Measurements from ENCODE around the gene ZDHHC1. TPM values are rescaled to one million over a fixed set of nuclear protein-coding genes. Genes with fewer than 3 reads are reported as not detected.
"Not testable (repeated sequence)": the region's sequence is repeated elsewhere in the genome, so short reads cannot be mapped to it uniquely, and the experiment has no call there.

The ZDHHC1 gene
- total RNA-seq, 4 donors from 2014 or later, result 2.5 to 11.1 (median 3.8) TPM

DNA sequence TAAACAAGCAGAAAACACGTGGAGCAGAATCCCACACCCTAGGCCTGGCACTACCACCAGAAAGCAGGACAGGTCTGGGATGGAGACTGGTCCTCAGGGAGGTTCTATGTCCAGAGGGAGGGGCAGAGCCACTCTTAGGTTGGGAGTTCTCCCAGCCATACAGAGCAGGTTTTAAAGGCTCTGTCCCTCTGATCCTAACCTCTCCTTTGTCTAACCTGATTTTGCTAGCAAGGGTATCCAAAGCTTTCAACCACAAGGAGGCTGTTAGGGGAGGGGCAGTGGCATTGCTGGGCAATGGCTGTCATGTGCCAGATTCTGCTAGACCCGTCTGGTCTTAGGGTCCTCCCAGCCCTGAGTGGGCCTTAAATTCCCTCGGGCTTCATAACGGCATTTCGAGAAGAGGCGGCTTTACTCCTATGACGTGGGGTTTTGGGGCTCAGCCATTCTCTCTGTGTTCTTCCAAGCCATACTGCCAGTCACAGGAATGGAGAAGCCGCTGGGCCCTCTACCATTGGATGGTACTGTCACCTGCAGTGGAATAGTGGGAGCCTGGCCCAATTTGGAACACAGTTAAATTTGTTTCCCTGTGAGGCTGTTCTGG is 28.7 kb downstream of the ZDHHC1 start:
- intact Hi-C loops (cut with DNase I), result no loop called here
- 71 to 76% methylated on average over 4 to 6 of the region's 8 CpGs for WGBS, 2 donors
- Histone ChIP-seq H3K4me1 (peaks cover 9 to 25% (median 17%) of the 10 kb centered on the region in 3 donors), H3K9me3 (no peaks in the 10 kb centered on the region), H3K27ac (no peak overlapping the region), H3K27me3 (no peaks in the 10 kb centered on the region), H3K4me3 (no peak overlapping the region), H3K36me3 (no peaks in the 10 kb centered on the region)
- TF ChIP-seq POLR2A (IDR thresholded peaks at IDR 0.05), result no peak
- DNase-seq, result no peak

GRCh38 chr16:67386861-67387455 is 29.3 kb downstream of the ZDHHC1 start:
- TF ChIP-seq POLR2A (IDR thresholded peaks at IDR 0.05) (no peak), CTCF (IDR thresholded peaks at IDR 0.05) (no peak)

GRCh38 chr16:67384778-67385510 is 31.3 kb downstream of the ZDHHC1 start:
- no peak overlapping the region for H3K4me3 ChIP-seq
- TF ChIP-seq CTCF (IDR thresholded peaks at IDR 0.05), result no peak
- no peak for TF ChIP-seq POLR2A (IDR thresholded peaks at IDR 0.05)
- no peaks in the 10 kb centered on the region for H3K9me3 ChIP-seq
- H3K27ac ChIP-seq, result no peak overlapping the region
- no peaks in the 10 kb centered on the region for H3K27me3 ChIP-seq
- DNase-seq, result no peak
- intact Hi-C loops (cut with DNase I), result no loop called here
- H3K36me3 ChIP-seq, result no peaks in the 10 kb centered on the region
- H3K4me1 ChIP-seq, result peaks cover 0 to 6% (median 0%) of the 10 kb centered on the region in 3 donors
- WGBS, 2 donors, result 73 to 78% methylated on average over 8 of the region's 8 CpGs

More at GRCh38 chr16:67386861-67387455, 29.3 kb downstream of the ZDHHC1 start:
- DNase-seq, result no peak
- Histone ChIP-seq H3K4me1 (peaks cover 2 to 19% (median 11%) of the 10 kb centered on the region in 3 donors), H3K27ac (no peak overlapping the region), H3K9me3 (no peaks in the 10 kb centered on the region), H3K36me3 (no peaks in the 10 kb centered on the region), H3K27me3 (no peaks in the 10 kb centered on the region), H3K4me3 (no peak overlapping the region)
- intact Hi-C loops (cut with DNase I), result no loop called here
- 90% methylated on average over 5 of the region's 5 CpGs for WGBS, 2 donors

DNA sequence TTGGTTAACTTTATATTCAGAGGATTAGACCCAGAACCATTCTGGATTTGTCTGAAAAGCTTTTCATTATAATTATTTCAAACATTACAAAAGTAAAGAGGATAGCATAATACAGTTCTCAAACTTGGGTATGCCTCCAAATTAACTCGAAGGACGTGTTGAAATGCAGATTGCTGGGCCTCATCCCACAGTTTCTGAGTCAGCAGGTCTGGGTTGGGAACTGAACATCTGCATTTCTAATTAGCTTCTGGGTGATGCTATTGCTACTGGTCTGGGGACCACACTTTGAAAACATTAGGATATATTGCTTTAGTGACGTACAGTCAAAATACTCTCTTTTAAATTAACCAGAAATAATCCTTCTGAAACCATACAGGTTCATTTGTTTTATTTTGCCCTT is 33.0 kb downstream of the ZDHHC1 start:
- 77 to 96% methylated on average over 3 of the region's 3 CpGs for WGBS, 2 donors
- Histone ChIP-seq H3K4me3 (no peak overlapping the region), H3K27ac (no peak overlapping the region), H3K4me1 (no peaks in the 10 kb centered on the region), H3K36me3 (no peaks in the 10 kb centered on the region), H3K27me3 (no peaks in the 10 kb centered on the region), H3K9me3 (no peaks in the 10 kb centered on the region)
- intact Hi-C loops (cut with DNase I), result no loop called here
- TF ChIP-seq CTCF (IDR thresholded peaks at IDR 0.05), result no peak
- no peak for TF ChIP-seq POLR2A (IDR thresholded peaks at IDR 0.05)
- DNase-seq, result no peak

- 63 to 71% methylated on average over 1 of the region's 1 CpG for WGBS, 2 donors
- intact Hi-C loops (cut with DNase I), result no loop called here
- Histone ChIP-seq H3K36me3 (no peaks in the 10 kb centered on the region), H3K27ac (no peak overlapping the region), H3K4me3 (no peak overlapping the region), H3K9me3 (no peaks in the 10 kb centered on the region), H3K4me1 (no peaks in the 10 kb centered on the region), H3K27me3 (no peaks in the 10 kb centered on the region)
- no peak for TF ChIP-seq CTCF (IDR thresholded peaks at IDR 0.05)
- TF ChIP-seq POLR2A (IDR thresholded peaks at IDR 0.05), result no peak
- DNase-seq, result no peak
Measured at GRCh38 chr16:67378642-67379041, 37.6 kb downstream of the ZDHHC1 start.

GRCh38 chr16:67376012-67376411 is 40.3 kb downstream of the ZDHHC1 start:
- H3K4me1 ChIP-seq; DNase-seq; H3K36me3 ChIP-seq; H3K27me3 ChIP-seq; H3K9me3 ChIP-seq; H3K27ac ChIP-seq; intact Hi-C loops (cut with DNase I); H3K4me3 ChIP-seq: not testable (repeated sequence)
- 79 to 80% methylated on average over 11 of the region's 11 CpGs for WGBS, 2 donors
